K562 (cell line): ENCODE data around the gene PDF. TPM values are rescaled to one million over a fixed set of nuclear protein-coding genes. Genes with fewer than 3 reads are reported as not detected.

Experiments
- BCLAF1 ChIP-seq, 2 experiments: fragments of 450-650 bp in 1 of 2; IDR thresholded peaks; 2 replicates each; pipeline ENCODE4 v1.6.1; 2011 to 2017; ENCODE audit warnings: low read depth in 2 of 2, antibody characterized with exemption in 1 of 2, borderline replicate concordance in 1 of 2, low read length in 1 of 2, mild to moderate bottlenecking in 1 of 2, mixed read lengths in 1 of 2; ENCODE audit not compliant: control insufficient read depth in 1 of 2
- BRCA1 ChIP-seq, 2 experiments: fragments of 450-650 bp in 1 of 2; sonication (generic) in 1 of 2; formaldehyde crosslinking in 1 of 2; IDR thresholded peaks; 2 replicates each; pipeline versions ENCODE4 v1.5.0 to v1.6.1; 2017 to 2020; ENCODE audit warnings: mild to moderate bottlenecking in 1 of 2, missing genetic modification reagents in 1 of 2
- BRF1 ChIP-seq: IDR thresholded peaks from 3 replicates; pipeline ENCODE4 v1.6.1; 2011; ENCODE audit warnings: borderline replicate concordance, mild to moderate bottlenecking; ENCODE audit not compliant: insufficient read length; ENCODE audit errors: extremely low read depth
- FOXA3 ChIP-seq, 2 experiments: fragments of 450-650 bp in 1 of 2; sonication (generic) in 1 of 2; formaldehyde crosslinking; IDR thresholded peaks in 1 of 2; conservative IDR thresholded peaks in 1 of 2; 2 replicates each; pipeline versions ENCODE4 v1.4.0 to v1.8.0; 2020 to 2022; ENCODE audit warnings: mild to moderate bottlenecking in 2 of 2, missing genetic modification reagents in 1 of 2
- GABPB1 ChIP-seq: sonication (generic); formaldehyde crosslinking; IDR thresholded peaks from 2 replicates; pipeline ENCODE4 v1.8.0; 2022; ENCODE audit warnings: mild to moderate bottlenecking, missing genetic modification reagents
- JUN ChIP-seq, 2 experiments: sonication (generic) in 1 of 2; formaldehyde crosslinking in 1 of 2; IDR thresholded peaks; 2 replicates each; pipeline versions ENCODE4 v1.6.1 to v1.8.0; 2012 to 2022; ENCODE audit warnings: borderline replicate concordance in 2 of 2, mild to moderate bottlenecking in 2 of 2, improper control_type of control experiment in 1 of 2, low read depth in 1 of 2, low read length in 1 of 2, missing genetic modification reagents in 1 of 2
- MNT ChIP-seq, 2 experiments: fragments of 450-650 bp; conservative IDR thresholded peaks; 2 replicates each; pipeline ENCODE4 v1.6.1; 2017; ENCODE audit warnings: mild to moderate bottlenecking in 2 of 2, moderate library complexity in 2 of 2
- MXI1 ChIP-seq: IDR thresholded peaks from 2 replicates; pipeline ENCODE4 v1.6.1; 2011; ENCODE audit warnings: low read depth, mild to moderate bottlenecking, improper control_type of control experiment, low read length
- NR2C1 ChIP-seq, 2 experiments: fragments of 450-650 bp; IDR thresholded peaks; 2 replicates each; pipeline ENCODE4 v1.6.1; 2017; ENCODE audit warnings: mild to moderate bottlenecking in 2 of 2, antibody characterized with exemption in 1 of 2, inconsistent platforms in 1 of 2, missing compliant biosample characterization in 1 of 2, missing genetic modification characterization in 1 of 2
- RBFOX2 ChIP-seq: fragments of 200-400 bp; formaldehyde crosslinking; IDR thresholded peaks from 2 replicates; pipeline ENCODE4 v1.6.1; 2017; ENCODE audit warnings: low read depth, mild to moderate bottlenecking, low read length, moderate library complexity
- TBP ChIP-seq: optimal IDR thresholded peaks from 2 replicates; pipeline ENCODE3; 2011; ENCODE audit warnings: low read depth, low read length, improper control_type of control experiment
- ZNF133 ChIP-seq: fragments of 250-450 bp; sonication (Bioruptor Pico); IDR thresholded peaks from 2 replicates; pipeline ENCODE4 v1.4.0; 2020; ENCODE audit warnings: mild to moderate bottlenecking
- polyA plus RNA-seq, 8 experiments: library from polyadenylated mRNA; depleted of rRNA in 4 of 8; stranded (reverse) in 5 of 8; unstranded in 3 of 8; fragments of >200 nt; fragmentation: Nextera tagmentation in 2 of 8; fragmentation: Illumina TruSeq in 1 of 8; extraction: Ambion mirVana in 2 of 8; extraction: Trizol in 1 of 8; gene quantifications; 2 replicates each; pipeline versions ENCODE4 v1.2.1 to v1.2.3, GENCODE V29; 2011 to 2014; ENCODE audit warnings: inconsistent platforms in 1 of 8, missing spikeins in 1 of 8
- total RNA-seq, 7 experiments: library from RNA; depleted of rRNA in 6 of 7; stranded (reverse); fragments of >200 nt in 6 of 7; fragmentation: Illumina TruSeq in 2 of 7; extraction: Trizol in 2 of 7; gene quantifications; 2 replicates each; pipeline versions ENCODE4 v1.2.1 to v1.2.3, GENCODE V29; 2011 to 2021; ENCODE audit warnings: low replicate concordance in 1 of 7
- TF ChIP-seq, protein P1 (sequence below): sonication (generic); formaldehyde crosslinking; IDR thresholded peaks from 2 replicates; pipeline ENCODE4 v1.8.0; 2023; ENCODE audit warnings: mild to moderate bottlenecking, missing genetic modification reagents

The PDF gene
- total and polyA plus RNA-seq, 9 of the 15 experiments (the other 6 are each of a cell fraction or from before 2014, with no cell fraction given): 0.15 to 72.4 (median 5.6) TPM

DNA sequence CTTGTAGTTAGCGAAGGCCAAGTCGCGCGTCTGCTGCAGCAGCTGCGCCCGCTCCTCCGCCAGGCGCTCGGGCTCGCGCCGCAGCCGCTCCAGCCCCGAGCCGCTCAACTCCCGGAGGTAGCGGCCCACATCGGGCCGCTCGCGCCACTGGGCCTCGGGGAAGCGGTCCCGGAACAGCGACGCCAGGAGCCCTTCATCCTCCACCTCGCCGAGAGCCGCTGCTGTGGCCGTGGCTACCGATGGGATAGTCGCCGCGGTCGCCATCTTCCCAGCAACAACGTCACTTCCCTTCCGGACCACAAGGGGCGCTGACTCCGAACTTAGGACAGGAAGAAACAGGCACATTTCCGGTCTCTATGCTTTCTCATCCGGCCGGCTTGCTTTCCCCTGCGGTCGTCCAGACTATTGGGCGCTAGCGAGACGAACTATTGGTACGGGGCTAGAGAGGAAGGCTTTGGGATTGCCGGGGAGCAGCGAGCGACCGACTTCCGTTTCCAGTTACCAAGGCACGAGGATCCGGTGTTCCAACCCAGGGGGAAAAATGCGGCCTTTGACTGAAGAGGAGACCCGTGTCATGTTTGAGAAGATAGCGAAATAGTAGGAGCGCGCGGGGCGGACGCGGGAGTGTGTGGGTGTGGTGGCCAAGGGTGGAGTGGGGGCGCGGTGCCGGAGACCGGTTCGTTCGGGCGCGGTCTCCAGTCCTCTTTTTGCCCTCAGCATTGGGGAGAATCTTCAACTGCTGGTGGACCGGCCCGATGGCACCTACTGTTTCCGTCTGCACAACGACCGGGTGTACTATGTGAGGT, 9.1 kb upstream of the PDF start, which contains the start of the genes COG8 and NIP7 (continued):
- TF ChIP-seq BCLAF1 (IDR thresholded peaks at IDR 0.05; ENCODE audit: borderline replicate concordance in 1 of 2, control insufficient read depth in 1 of 2, low read depth in 2 of 2, low read length in 1 of 2): peak in 1 of 2 experiments; percentile 91; a peak in 2 of 4 replicates
- TF ChIP-seq JUN (IDR thresholded peaks at IDR 0.05; ENCODE audit: borderline replicate concordance, low read depth, low read length): peak; percentile 20; the same call in 1 of the 2 replicates
- TF ChIP-seq JUN (CRISPR knock-in tag; IDR thresholded peaks at IDR 0.05; ENCODE audit: borderline replicate concordance): peak; percentile 94
- TF ChIP-seq, protein P1, sequence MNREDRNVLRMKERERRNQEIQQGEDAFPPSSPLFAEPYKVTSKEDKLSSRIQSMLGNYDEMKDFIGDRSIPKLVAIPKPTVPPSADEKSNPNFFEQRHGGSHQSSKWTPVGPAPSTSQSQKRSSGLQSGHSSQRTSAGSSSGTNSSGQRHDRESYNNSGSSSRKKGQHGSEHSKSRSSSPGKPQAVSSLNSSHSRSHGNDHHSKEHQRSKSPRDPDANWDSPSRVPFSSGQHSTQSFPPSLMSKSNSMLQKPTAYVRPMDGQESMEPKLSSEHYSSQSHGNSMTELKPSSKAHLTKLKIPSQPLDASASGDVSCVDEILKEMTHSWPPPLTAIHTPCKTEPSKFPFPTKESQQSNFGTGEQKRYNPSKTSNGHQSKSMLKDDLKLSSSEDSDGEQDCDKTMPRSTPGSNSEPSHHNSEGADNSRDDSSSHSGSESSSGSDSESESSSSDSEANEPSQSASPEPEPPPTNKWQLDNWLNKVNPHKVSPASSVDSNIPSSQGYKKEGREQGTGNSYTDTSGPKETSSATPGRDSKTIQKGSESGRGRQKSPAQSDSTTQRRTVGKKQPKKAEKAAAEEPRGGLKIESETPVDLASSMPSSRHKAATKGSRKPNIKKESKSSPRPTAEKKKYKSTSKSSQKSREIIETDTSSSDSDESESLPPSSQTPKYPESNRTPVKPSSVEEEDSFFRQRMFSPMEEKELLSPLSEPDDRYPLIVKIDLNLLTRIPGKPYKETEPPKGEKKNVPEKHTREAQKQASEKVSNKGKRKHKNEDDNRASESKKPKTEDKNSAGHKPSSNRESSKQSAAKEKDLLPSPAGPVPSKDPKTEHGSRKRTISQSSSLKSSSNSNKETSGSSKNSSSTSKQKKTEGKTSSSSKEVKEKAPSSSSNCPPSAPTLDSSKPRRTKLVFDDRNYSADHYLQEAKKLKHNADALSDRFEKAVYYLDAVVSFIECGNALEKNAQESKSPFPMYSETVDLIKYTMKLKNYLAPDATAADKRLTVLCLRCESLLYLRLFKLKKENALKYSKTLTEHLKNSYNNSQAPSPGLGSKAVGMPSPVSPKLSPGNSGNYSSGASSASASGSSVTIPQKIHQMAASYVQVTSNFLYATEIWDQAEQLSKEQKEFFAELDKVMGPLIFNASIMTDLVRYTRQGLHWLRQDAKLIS (CRISPR knock-in tag): peak; percentile 96
- peak in 1 of 2 experiments; percentile 67; a peak in 1 of 4 replicates for TF ChIP-seq FOXA3 (CRISPR knock-in tag; conservative IDR thresholded peaks at IDR 0.05 in 1 of 2, IDR thresholded peaks at IDR 0.05 in 1 of 2)
- peak; percentile 96 for TF ChIP-seq RBFOX2
- peak; percentile 95 to 98 for TF ChIP-seq MNT (conservative IDR thresholded peaks at IDR 0.05)
- TF ChIP-seq NR2C1 (IDR thresholded peaks at IDR 0.05): peak; percentile 80
- TF ChIP-seq NR2C1 (tag; IDR thresholded peaks at IDR 0.05): peak; percentile 71
- no peak for TF ChIP-seq BRCA1 (IDR thresholded peaks at IDR 0.05)
- no peak for TF ChIP-seq BRCA1 (CRISPR knock-in tag; IDR thresholded peaks at IDR 0.05)
- TF ChIP-seq MXI1: peak; percentile 62
- TF ChIP-seq BRF1: no peak
- TF ChIP-seq TBP: peak; percentile 92
- TF ChIP-seq ZNF133 (CRISPR knock-in tag): no peak
- TF ChIP-seq GABPB1 (CRISPR knock-in tag): peak; percentile 98
